NCI-H1092 (cell line): ENCODE results near the gene HTT.

Experiments used
- DNase-seq: peaks from one replicate; lab custom pipeline; 2025; lab: John Stamatoyannopoulos, UW

The HTT gene

DNA sequence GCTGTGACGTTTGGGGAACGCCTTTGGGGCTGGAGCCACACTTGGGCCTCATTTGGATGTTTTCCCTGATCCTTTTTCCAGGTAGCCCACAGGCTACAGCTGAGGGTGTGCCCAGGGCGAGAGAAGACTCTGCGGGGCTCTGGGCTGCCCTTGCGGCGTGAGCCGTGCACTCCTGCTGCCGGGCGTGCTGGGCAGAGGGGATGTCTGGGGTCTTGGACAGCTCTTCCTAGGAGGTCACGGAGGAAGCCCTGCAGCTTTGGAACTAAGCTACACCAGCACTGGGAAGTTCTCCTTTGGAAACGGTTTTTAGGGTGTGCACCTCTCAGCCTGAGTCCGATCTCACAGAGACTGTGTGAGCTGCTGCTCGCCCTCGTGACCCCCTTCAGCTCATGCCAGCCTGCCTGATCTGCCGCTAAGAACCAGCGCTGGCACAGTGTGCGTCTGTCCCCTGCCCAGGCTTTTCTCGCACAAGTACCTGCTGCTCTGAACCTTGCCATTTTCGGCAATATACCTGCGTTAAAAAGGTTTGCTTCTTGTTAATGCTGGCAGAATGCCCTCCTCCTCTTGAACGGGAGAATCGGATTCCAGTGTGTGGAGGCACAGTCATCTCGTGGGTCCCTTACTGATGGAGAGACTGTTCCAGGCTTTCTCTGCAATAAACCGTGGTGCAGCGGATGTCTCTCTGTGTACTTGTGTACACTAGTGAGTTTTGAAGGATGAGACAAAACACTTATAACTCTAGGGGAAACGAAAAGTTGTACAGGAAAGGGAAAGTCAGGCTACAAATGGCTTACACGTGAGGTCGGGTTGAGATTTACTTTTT is 188.8 kb downstream of the HTT start:
- no peak for DNase-seq

DNA sequence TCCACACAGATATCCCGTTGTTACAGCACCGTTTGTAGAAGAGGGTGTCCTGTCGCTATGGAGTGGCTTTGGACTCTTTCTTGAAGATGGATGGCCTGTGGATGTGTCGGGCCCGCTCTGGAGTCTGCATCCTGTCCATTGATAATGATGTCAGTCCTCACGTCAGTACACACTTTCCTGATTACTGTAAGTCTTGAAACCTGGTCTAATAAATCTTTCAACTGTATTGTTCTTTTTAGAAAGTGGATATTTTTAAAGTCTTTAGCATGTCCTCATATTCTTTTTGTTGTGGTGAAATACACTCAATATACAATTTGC is 189.4 kb downstream of the HTT start:
- DNase-seq, result no peak

DNA sequence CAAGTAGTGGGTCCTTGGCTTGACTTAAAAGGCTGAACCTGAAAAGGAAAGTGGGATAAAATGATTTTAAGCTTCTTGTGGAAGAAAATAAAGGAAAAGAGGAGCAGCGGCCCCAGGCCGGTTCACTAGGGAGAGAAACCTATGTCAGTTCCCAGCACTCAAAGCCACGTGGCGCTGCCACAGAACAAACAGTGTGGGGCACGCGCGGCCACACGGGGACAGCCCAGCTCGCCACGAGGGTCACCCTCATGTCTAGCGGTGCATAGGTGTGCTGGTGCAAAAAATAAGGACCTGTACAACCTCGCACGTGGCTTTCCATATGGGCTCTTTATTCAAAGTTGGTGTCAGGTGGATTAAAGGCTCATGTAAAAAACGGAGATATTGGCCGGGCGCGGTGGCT is 191.6 kb downstream of the HTT start:
- no peak for DNase-seq

DNA sequence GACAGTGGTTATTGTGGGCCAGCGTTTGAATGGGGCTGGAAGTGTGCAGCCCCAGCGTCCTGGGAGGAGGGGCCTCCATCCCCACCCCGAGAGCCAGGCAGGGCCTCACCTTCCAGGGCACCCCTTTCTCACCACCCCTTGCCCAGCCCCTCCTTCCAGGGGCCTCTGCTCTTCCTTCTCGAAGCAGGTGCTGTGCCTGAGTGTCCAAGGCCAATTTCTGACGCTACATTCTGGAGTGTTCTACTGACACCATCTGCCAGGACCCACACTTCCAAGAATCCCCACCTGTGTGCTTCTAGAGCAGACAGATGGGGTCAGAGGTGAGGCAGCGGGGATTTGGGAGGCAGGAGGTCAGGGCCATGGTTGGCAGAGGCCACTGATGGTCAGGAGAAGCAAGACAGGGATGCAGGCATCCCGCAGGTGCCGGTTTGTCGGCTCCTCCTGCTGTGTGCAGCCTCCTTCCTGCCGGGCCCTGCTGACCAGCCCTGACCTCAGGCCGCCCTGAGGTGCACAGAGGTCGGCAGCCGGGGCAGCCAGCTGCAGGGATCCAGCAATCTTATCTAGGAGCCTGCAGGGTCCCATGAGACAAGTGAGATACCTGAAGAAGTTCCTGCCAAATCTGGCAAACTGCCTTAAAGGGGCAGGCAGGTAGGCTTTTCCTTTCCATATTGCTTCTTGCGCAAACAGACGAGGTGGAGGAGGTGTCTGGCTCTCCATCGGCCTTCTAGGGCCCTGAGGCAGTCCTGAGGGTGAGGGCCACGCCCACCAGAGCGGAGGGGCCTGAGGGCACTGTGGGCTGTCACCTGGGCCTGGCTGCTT is 193.3 kb downstream of the HTT start:
- no peak for DNase-seq

DNA sequence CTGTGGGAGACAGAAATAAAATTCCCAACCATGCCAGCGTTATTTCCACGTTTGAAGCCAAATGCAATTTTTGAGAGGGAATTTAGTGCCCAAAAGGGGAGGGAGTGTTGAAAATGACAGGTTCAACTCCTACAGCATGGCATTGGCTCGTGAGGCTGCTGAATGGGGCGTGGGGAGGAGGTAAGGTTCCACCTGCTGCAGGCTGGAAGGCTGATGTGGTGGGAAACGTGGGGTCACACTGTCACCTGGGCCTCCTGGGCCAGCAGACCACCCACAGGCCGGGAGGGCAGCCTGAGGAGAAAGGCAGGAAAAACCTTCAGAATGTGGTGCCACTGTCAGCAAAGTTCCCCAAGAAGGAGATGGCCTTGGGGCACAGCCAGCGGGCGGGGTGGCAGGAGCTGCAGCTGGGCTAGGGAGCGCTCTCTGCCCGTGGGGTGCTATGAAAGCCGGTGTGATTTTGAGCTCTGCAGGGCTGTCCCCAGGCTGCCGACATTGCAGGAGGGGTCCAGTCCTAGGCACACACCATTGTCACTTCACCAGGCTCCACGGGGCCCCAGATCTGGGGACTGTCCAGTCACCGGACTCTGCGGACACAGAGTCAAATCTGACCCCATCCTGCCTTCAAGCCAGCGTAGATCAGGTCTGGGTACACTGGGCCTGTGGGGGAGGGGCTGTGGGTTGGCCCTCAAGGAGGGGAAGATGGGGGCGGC is 194.1 kb downstream of the HTT start:
- DNase-seq, result no peak

DNA sequence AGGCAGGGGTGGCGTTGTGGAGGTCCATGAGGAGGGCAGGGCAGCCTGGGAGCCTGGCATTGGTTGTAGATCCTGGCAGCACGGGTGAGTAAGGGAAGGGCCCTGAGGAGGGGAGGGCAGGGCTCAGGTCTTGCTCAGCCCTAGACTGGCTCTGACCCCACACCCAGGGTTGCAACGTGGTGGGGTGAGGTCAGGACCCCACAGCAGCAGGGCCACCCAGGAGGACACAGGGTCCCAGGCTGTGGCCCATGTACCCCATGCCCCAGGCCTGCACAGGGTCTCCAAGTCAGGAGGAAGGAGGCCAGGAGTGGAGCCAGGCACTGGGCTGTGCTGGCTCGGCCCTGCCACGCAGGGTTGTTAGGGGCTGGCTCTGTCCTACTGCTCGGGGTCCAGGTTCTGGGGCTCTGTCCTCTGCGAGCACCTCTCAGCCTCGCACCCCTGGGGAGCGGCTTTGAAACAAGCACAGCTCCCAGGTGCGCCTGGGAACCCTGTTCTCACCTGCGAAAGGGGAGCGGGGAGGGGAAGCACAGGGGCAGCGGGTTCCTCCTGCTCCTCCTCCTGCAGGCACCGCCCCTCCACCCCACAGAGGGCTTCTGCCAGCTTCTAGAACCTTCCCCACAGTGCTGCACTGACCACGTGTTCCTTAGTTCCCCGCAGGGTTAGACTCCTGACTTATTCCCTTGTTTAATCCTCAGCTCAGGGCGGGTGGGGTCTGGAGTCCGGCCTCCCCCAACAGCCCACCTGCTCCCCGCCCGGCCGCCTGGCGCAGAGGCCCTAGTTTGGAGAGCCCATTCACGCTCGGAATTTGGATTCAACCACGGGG is 194.8 kb downstream of the HTT start:
- DNase-seq, result no peak

DNA sequence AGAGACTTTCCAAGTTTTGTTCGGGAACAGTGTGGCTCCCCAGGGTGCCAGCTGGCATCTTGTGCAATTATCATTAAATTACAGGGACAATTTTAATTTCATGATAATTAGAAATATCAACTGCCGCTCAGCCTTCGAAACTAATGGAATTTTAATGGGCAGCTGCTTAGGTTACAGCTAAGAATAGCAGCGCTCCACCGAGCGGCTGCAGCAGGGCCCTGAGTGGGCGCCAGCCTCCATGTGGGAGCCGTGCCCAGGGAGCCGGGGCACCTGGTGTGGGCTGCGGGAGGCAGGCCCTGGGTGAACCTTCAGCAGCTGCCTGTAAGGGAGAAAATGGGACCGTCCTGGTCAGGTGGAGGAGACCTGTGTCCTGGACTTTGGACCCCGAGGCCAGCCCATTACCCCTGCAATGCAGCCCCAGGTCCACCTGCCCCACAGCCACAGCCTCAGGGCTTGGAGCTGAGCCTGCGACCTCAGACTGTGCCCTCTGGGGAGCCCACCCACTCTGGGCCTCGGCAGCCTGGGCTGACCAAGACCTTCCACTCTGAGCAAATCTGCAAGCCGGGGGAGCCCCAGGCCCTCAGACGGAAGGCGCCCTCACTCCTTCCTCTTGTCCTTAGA is 195.6 kb downstream of the HTT start:
- DNase-seq, result peak; percentile 12

DNA sequence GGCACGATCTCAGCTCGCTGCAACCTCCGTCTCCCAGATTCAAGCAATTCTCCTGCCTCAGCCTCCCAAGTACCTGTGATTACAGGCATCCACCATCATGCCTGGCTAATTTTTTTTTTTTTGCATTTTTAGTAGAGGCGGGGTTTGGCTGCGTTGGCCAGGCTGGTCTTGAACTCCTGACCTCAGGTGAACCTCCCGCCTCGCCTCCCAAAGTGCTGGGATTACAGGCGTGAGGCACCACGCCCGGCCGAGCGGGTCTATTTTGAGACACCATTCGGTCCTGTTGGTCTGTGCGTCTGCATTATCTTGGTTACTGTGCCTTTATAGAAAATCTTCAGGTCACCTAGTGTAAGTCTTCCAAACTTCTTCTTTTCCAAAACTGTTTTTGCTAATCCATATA is 196.7 kb downstream of the HTT start:
- DNase-seq, result no peak

DNA sequence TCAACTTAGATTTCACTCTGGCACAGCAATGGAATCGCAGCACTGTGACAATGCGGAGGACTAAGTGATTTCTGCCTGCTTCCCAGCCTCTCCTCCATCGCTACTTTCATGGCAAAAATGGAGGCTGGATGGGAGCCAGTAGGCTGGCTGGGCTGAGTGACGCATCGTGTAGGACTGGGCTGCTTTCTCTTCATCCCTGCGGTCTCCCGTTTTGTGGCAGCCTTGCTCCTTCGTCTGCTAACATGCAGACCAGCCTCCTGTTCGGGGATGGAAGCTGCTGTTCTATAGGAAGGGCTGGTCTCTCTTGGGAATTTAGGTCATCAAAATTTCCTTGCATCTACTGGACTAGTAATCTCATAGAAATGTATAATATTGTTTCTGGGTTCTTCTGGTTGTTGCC is 202.5 kb downstream of the HTT start:
- DNase-seq, result no peak

DNA sequence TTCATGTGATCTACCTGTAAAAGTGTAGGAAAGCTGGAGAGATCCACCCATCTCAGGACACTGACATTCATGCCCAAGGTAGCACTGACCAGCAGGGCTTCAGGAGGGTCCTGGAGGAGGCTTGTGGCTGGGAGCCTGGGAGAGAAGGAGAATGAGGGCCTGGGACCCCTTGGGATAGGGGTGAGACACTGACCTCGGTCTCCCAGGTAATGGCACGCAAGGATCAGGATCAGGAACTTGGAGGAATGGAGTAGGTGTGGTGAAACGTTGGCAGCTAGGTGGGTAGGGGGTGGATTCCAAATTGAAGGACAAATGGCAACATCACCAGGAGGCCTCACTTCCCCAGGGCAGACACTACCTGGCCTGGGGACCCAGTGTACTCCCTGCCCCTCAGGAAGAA is 206.0 kb downstream of the HTT start:
- DNase-seq, result no peak

DNA sequence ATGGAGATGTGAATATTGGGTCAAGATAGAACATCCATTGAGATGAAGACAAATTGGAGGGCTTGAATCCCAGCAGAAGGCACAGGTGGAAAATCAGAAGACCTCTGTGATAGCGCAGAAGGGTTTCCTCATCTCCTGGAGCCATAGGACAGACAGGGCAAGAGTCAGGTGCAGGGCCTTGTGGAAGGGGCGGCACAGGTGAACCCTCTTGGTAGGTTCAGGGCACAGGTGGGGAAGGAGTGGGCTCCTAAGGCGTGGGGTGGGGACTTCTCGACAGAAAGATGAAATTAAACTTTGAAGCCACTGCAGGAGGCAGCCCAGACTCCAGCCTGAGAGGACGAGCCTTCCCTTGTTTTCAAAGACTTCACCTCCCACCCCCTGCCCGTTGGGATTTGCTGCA is 209.0 kb downstream of the HTT start:
- DNase-seq, result no peak

DNA sequence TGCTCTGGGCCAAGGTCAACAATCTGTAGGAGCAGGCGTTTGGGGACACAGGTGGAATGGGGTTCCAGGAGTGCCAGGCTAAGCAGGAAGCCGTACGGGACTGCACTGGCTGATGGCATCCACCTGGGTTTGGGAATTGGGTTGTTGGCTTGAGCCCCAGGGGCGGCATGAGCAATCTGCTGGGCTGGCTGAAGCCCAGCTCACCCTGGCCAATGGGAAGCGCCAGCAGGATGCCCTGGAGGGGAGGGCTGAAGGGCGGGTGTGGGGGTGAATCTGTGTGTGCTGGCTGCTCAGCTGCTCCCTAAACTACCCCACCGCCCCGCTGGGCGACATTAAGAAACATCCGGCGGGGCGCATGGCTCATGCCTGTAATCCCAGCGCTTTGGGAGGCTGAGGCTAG is 209.4 kb downstream of the HTT start:
- no peak for DNase-seq

DNA sequence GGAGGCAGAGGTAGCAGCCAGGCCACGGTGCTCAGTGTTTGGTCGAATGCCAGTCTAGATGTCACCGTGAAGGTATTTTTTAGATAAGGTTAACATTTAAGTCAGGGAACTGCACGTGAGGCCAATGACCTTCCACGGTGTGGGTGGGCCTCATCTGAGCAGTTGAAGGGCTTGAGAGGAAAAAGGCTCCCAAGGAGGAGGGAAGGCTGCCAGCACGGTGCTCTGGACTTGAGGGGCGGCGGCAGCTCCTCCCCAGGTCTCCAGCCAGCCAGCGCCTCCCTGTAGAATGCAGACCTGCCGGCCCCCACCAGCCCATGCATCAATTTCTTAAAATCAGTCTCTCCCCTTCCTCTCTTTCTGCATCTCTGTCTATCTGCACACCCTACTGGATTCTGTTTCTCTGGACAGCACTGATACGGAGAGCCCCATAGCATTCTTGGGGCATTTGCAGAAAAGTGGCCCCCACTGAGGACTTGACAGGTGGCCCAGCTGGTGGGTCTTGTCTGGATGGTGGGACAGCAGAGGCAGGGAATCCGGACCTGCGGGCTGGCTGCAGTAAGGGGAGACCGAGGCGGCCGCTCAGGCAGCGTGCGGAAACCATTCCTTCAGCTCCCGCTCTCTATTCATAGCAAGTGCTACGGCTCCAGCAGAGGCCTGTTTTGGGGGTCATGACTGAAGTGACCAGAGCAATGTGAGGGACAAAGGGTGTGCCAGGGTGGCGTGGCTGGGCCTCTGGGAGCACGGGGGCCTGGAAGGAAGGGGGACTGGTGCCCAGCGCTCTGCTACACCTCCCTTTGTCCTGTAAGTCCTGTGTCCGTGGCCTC is 210.5 kb downstream of the HTT start:
- DNase-seq, result no peak

DNA sequence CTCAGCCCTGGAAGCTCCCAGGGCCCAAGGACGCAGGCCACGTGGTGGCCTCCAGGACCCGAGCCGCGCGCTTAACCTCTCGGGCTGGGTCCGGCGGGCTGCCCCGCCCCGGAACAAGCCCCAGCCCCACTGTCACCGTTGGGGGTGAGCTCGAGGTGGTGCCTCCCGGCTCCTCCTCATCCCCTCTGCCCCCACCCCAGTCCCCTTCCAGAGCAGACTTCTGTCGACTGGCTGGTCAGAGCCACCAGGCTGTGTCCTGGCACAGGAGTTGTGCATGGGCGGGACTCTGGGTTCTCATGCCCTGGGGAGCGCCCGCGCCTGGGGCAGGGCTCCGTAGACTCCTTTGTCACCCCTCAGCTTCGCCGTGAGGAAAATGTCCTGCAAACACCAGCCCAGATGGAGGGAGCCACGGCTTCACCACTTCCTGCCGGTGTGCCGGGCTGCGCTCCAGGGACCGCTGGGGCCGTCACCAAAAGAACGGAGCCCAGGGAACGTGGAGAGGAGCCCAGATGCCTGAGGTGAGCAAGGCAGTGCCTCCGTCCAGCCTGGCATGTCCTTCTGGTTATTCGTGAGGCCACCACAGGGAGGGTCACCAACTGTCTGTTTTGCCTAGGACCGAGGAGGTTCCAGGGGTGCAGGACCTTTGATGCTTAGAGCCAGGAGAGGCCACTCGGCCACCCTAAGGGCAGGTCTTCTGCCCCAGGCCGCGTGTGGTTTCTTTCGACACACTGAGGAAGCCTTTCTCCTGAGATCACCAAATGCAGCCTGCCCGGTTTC is 211.3 kb downstream of the HTT start:
- DNase-seq, result no peak

DNA sequence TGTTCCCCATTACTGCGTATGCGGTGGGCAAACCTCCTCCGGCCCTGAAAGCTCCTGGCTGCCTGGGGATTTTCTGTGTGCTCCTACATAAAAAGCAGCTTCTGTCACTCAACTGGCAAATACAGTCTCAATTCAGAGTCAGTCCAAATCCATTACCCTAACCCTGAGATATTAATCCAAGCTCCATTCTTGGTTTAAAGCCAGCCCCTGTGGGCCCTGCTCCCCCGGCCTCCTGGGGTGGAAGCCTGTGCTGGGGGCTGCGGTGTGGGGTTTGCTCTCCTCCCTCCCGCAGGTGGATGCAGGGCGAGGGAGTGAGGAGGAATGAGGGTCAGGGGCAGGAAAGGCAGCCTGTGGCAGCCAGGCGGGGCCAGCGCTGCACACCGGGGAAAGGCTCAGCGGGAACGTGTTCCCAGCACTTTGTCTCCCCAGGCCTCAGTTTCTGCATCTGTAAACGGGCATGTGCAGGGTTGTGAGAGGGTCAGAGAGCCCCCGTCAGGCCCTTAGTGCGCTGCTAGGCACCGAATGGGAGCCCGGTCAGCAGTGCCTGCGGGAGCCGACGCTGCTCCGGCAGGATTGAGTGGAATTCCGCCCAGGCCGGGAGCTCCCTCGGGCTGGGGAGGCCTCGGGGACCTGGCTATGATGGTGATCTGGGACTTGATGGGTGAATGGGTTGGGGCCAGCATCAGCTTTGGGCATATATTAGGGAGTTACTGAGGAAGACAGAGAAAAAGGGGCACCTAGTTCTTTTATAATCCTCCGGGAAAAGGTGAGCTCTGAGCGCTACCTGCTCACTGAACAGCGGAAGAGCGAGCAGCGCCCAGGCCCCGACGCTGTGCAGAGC is 212.1 kb downstream of the HTT start:
- DNase-seq, result no peak

DNA sequence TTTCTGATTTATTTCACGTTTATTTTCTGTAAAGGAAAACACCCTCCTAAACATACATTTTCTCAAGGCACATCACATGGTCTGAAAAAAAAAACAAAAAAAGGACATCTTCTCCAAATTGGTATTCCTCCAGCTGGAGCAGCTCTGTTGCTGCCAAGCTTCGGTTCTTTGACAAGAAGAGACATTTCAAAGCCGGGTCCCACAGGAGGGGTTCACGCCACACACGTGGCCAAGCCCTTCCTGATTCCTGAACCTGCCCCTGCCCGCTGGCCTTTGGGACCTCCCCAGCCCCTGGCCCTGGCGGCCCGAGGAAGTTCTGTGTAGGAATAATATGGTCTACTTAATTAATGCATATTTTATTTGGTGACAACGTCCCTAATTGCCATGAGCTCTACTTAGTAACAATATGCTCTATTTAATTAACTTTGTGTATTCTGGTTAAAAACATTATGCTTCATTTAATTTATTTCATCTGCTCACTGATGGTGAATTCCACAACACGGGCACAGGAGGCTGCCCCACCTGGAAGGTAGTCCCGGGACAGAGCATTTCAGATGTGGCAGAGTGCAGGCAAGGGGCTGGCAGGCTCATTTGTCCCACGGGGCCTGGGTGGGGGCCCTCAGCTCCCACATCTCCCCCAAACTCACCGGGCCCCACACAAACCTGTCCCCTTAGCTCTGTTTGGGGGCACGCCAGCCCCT is 212.9 kb downstream of the HTT start:
- no peak for DNase-seq

DNA sequence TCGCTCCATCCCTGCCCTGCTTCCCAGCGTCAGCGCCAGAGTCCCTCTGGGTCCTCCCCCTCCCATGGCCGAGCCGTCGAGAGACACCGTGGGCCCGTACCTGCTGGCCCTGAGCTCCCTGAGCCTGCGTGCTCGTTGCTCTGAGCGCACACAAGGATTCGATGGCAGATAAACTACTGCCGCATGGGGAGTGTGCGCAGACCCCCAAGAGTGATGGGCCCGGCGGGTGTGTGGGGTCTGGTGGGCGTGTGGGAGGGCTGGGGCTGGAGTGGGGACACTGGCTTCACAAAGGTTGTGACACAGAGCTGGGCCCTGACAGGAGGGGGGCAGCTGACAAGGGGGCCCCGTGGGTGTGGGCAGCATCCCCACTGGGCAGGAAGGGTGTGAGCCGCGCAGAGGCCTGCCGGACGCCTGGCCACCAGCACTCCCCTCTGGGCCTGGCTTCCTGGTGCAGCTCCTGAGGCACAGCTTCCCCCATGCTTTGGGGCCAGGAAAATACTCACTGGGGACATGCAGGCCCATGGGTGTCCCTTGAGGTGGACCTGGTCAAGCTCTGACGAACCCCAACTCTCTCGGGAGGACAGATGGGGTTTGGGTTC is 213.6 kb downstream of the HTT start:
- DNase-seq, result no peak

DNA sequence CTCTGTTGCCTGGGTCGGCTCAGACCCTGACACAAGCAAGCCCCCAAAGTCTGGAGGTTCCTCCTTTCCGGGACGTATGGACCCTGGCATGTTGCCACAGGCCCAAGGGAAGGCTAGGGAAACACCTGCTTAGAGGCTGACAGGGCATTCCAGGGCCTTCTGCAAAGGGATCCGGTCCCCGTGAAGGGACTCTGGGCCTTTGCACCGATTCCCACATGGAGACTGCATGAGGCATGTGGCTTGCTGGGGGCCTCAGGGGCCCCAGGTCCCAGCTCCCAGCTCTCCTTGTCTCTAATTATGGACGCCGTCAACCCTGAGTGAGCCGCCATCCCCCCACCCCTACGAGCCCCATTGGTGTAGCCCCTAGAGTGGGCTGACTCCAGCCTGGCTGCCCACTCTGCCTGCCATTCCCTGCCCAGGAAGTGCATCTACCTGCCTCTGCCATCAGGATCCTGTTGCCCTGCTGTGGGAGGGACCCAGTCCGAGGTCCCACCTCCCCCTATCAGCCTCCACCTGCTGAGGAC is 214.2 kb downstream of the HTT start:
- DNase-seq, result no peak
